Immature natural killer cell (primary cell): ENCODE data around the gene STRIT1. TPM values are rescaled to one million over a fixed set of nuclear protein-coding genes. Genes with fewer than 3 reads are reported as not detected.

Experiments used
- DNase-seq, 3 donors: peaks; one replicate each; pipeline ENCODE4 v3.0.0; 2022; ENCODE audit warnings: mixed read lengths in 1 of 3
- H3K27ac Mint-ChIP-seq, 6 donors: one replicate each; pipeline ENCODE4 v1.8.0; 2020; ENCODE audit warnings: mixed read lengths in 6 of 6, mild to moderate bottlenecking in 5 of 6, inconsistent platforms in 4 of 6, moderate library complexity in 3 of 6
- H3K27me3 Mint-ChIP-seq, 3 donors: one replicate each; pipeline ENCODE4 v1.8.0; 2020 to 2021; ENCODE audit warnings: low read depth in 3 of 3, mild to moderate bottlenecking in 3 of 3, mixed read lengths in 3 of 3, moderate library complexity in 3 of 3, inconsistent platforms in 1 of 3
- H3K36me3 Mint-ChIP-seq, 3 donors: one replicate each; pipeline ENCODE4 v1.8.0; 2020; ENCODE audit warnings: mixed read lengths in 3 of 3, inconsistent platforms in 2 of 3, mild to moderate bottlenecking in 2 of 3
- H3K4me1 Mint-ChIP-seq, 2 donors: one replicate each; pipeline ENCODE4 v1.8.0; 2020; ENCODE audit warnings: inconsistent platforms in 2 of 2, mild to moderate bottlenecking in 2 of 2, mixed read lengths in 2 of 2, moderate library complexity in 1 of 2
- H3K4me3 Mint-ChIP-seq, 5 donors: one replicate each; pipeline ENCODE4 v1.8.0; 2020; ENCODE audit warnings: mild to moderate bottlenecking in 5 of 5, mixed read lengths in 5 of 5, inconsistent platforms in 3 of 5, moderate library complexity in 3 of 5
- H3K9me3 Mint-ChIP-seq, 6 donors: one replicate each; pipeline ENCODE4 v1.8.0; 2020; ENCODE audit warnings: mild to moderate bottlenecking in 6 of 6, mixed read lengths in 6 of 6, inconsistent platforms in 4 of 6, moderate library complexity in 3 of 6
- polyA plus RNA-seq, 3 donors: library from polyadenylated mRNA; unstranded; fragments of 300-500 nt; fragmentation: Illumina TruSeq; gene quantifications; one replicate each; pipeline ENCODE4 v1.2.3, GENCODE V29; 2021

Gene STRIT1
- polyA plus RNA-seq, 3 donors from 2014 or later = not detected

DNA sequence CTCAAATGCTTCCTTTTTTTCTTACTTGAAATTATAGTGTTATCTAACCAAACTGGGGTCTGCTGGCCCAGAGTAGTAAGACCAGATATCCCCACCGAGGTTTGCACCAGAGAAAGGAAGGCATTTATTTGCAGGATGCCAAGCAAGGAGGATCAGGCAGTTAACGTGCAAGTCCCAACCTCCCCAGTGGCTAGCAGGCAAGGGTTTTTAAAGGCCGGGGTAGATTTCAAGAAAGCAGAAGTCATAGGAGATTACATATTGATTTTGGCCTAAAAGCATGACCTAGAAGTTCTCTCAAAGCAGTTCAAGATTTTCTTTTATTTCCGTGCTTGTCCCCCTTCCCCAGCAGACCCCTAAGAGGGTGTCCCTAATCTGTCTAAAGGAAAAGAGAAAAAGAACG, 32.8 kb upstream of the STRIT1 start:
- no peaks in the 10 kb centered on the region for H3K4me1 Mint-ChIP-seq
- no peak overlapping the region for H3K4me3 Mint-ChIP-seq
- no peaks in the 10 kb centered on the region for H3K36me3 Mint-ChIP-seq
- no peaks in the 10 kb centered on the region for H3K9me3 Mint-ChIP-seq
- no peak for DNase-seq
- H3K27me3 Mint-ChIP-seq = peaks cover 0 to 3% (median 0%) of the 10 kb centered on the region in 3 donors
- no peak overlapping the region for H3K27ac Mint-ChIP-seq

DNA sequence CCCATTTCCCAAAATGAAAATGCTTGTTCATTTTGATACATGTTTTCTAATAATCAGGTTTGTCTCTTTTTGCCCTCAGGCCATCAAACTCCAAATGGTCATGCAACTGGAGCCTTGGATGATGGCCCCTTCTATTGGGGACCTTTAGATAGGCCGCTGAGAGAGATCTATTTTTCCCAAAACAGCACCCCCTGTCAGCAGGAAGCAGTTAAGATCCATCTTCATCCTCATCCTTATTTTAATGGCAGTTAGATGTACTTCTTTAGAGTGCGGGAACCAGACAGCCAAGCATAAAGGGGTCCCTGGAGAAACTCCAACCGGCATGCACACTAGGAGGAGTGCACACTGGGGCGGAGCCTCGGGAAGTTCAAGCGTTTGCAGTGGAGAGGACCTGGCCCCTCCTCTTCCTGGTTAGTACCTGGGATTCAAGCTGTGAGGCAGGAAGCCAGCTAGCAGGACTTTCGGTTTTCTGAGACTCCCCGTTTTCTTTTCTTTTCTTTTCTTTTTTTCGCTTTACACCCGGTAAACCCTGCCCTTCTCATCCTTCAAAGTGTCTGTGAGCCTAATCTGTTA, 31.9 kb upstream of the STRIT1 start:
- DNase-seq = no peak
- H3K36me3 Mint-ChIP-seq = no peaks in the 10 kb centered on the region

DNA sequence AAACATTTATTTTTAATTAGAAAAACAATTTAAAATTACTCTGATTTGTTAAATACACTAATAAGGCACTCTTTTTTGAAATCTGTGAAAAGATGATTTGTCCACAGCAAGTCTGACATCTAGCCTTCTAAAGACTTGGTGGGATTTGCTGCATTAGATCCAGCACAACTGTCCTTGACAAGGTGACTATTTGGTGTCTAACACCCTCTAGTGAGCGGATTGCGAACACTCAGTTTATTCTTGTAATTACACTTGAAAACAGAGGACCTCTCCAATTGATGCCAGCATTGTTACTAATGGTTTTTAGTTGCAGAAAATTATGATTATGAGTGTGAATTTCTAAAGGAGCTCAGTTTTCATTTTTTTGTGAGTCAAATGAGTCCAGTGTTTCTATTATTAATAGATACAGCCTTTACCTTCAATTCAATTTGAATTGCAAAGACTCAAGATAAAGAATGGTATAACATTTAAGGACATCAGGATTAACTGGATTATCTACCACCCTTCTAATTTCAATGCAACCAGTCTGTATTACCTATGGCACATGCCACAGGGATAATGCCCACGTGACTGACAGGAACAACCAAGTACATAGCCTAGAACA, 29.7 kb upstream of the STRIT1 start:
- Mint-ChIP-seq H3K4me1 (no peaks in the 10 kb centered on the region), H3K27ac (no peak overlapping the region), H3K36me3 (no peaks in the 10 kb centered on the region), H3K27me3 (peaks cover 0 to 6% (median 0%) of the 10 kb centered on the region in 3 donors), H3K4me3 (no peak overlapping the region), H3K9me3 (no peaks in the 10 kb centered on the region)
- DNase-seq = peak in 2 of 3 donors; percentile 10 to 19

More for the DNA sequence above, 31.9 kb upstream of the STRIT1 start:
- H3K4me3 Mint-ChIP-seq = no peak overlapping the region
- H3K4me1 Mint-ChIP-seq = no peaks in the 10 kb centered on the region
- peaks cover 0 to 3% (median 0%) of the 10 kb centered on the region in 3 donors for H3K27me3 Mint-ChIP-seq
- no peaks in the 10 kb centered on the region for H3K9me3 Mint-ChIP-seq
- H3K27ac Mint-ChIP-seq = no peak overlapping the region

DNA sequence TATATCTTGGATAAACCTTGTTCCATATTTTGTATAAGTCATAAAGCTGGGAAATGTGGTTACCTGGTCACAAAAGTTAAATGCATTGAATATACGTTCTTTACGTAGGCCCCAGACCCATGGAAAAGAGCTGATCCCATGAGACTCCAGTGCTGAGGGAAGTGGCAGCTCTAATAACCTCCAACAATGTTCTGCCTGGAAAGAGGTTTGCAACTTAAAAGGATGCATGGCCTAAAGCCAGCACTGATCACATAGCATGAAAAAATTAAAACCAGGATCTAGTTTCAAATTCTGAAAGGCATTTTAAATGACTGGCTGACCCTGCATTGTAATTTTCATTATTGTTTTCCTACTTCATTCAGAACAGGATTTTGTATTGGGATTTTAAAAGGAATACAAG, 27.9 kb upstream of the STRIT1 start:
- Mint-ChIP-seq H3K4me1 (no peaks in the 10 kb centered on the region), H3K27ac (no peak overlapping the region), H3K36me3 (no peaks in the 10 kb centered on the region), H3K4me3 (no peak overlapping the region), H3K9me3 (no peaks in the 10 kb centered on the region), H3K27me3 (peaks cover 0 to 6% (median 2%) of the 10 kb centered on the region in 3 donors)
- no peak for DNase-seq

DNA sequence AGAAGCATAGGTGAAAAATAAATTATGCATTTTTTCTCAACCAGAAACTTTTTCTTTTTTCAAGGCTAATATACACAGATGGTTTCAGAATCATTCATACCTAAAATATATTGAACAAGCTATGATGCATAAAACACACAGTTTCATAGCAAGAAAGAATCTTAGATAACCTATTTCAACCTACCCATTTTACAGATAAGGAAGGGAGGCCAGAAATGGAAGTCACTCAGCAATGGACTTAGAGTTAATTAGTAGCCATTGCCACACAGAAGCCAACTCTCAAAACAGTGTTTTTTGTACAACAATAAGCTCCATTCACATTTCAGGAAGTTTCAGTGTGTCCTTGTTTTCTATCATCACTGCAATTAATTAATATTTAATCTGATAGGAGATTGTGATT, 27.5 kb upstream of the STRIT1 start:
- H3K27me3 Mint-ChIP-seq = peaks cover 0 to 6% (median 2%) of the 10 kb centered on the region in 3 donors
- H3K9me3 Mint-ChIP-seq = no peaks in the 10 kb centered on the region
- H3K27ac Mint-ChIP-seq = no peak overlapping the region
- no peak for DNase-seq
- no peak overlapping the region for H3K4me3 Mint-ChIP-seq
- H3K4me1 Mint-ChIP-seq = no peaks in the 10 kb centered on the region
- H3K36me3 Mint-ChIP-seq = no peaks in the 10 kb centered on the region

DNA sequence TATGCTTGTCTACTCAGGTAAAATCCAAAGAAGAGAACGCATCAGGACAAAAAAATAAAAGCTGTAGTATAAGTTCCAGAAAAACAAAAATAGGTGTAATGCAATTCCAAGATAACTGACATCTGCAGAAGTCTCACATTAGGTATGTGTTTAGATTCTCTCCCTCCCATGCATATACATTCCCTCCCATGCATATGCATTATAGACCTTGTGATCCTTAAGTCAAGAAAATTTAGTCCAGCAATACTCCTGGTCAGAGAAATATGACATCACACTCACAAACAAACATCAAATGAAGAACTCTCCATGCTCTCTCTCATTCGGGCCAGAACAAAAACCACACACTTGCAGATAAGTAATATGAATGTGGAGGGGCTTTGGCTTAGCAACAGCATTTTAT, 25.3 kb upstream of the STRIT1 start:
- no peak overlapping the region for H3K27ac Mint-ChIP-seq
- H3K4me1 Mint-ChIP-seq = no peaks in the 10 kb centered on the region
- no peak for DNase-seq
- peaks cover 0 to 3% (median 2%) of the 10 kb centered on the region in 3 donors for H3K27me3 Mint-ChIP-seq
- no peaks in the 10 kb centered on the region for H3K36me3 Mint-ChIP-seq
- H3K4me3 Mint-ChIP-seq = no peak overlapping the region
- no peaks in the 10 kb centered on the region for H3K9me3 Mint-ChIP-seq

DNA sequence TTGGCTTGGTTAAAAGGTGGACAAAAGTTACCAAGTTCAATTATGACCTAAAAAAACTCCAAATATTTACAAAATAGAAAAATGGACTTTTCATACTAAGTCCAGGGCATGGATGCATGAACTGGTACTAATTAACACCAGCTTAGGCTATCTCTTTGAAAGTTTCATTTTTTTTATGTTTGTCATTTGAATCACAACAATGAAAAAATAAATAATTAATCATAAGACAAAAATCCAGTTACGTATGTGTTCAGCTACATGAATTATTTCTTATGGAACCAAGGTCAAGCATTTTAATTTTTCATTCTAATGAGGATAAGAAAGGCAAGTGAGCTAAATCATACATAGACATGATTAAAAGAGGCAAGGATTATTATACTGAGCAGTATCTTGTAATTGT, 23.7 kb upstream of the STRIT1 start:
- Mint-ChIP-seq H3K27me3 (peaks cover 0 to 3% (median 2%) of the 10 kb centered on the region in 3 donors), H3K36me3 (no peaks in the 10 kb centered on the region), H3K4me3 (no peak overlapping the region), H3K4me1 (no peaks in the 10 kb centered on the region), H3K27ac (no peak overlapping the region), H3K9me3 (no peaks in the 10 kb centered on the region)
- DNase-seq = no peak

DNA sequence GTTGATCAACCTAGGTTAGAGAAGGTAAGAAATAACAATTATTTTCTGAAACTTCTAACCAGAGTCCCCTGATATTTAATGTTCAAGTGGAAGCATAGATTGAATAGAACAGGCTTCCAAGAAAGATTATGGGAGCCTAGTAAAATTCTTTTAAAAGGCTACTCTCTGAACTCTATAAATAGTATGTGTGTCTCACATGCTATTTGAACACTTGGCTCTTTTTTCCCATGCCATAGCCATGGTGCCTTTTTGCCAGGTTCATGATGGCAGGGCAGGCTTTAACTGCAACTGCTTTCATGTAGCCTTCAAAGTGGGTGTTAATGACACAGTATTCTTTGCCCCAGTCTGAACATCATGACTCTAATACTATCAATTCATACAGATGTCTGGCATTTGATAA, 22.9 kb upstream of the STRIT1 start:
- Mint-ChIP-seq H3K27ac (no peak overlapping the region), H3K27me3 (peaks cover 0 to 3% (median 2%) of the 10 kb centered on the region in 3 donors), H3K36me3 (no peaks in the 10 kb centered on the region), H3K4me1 (no peaks in the 10 kb centered on the region), H3K9me3 (no peaks in the 10 kb centered on the region), H3K4me3 (no peak overlapping the region)
- no peak for DNase-seq

DNA sequence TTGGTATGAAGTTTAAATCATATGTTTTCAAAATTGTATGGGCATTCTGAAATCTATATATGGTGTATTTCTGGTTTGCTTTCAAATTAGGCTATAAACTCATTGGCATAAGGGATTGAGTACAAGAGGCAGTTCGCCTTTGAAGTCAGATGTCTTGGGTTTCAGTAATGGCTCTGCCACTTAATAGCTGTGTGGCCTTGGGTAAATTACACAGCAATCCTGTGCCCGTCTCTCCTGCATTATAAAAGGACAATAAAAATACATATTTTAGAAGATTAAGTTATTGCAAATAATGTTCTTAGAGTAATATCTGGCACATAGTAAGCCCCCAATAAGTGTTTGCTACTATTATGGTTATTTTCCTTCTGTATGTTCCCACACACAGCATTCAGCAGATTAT, 20.4 kb upstream of the STRIT1 start:
- no peak overlapping the region for H3K4me3 Mint-ChIP-seq
- H3K9me3 Mint-ChIP-seq = no peaks in the 10 kb centered on the region
- H3K4me1 Mint-ChIP-seq = no peaks in the 10 kb centered on the region
- no peaks in the 10 kb centered on the region for H3K36me3 Mint-ChIP-seq
- H3K27ac Mint-ChIP-seq = no peak overlapping the region
- DNase-seq = no peak
- peaks cover 0 to 2% (median 0%) of the 10 kb centered on the region in 3 donors for H3K27me3 Mint-ChIP-seq

DNA sequence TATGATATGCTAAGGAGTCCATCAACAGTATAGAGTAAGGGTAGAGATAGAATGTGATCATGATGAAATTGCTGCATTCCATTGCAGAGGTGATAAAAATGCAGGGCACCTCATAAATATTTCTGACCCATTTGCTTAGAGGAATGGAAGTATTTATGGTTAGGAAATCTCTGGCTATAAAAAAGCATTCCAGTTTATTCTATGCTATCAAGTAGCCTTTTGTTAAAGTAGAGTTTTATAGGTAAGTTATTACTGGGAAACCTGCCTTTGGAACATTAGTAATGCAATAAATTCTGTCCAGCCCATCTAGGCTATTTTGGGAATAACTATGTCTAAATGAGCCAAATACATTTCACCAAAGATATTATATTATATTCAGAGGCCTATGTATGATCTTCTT, 19.8 kb upstream of the STRIT1 start:
- H3K9me3 Mint-ChIP-seq = no peaks in the 10 kb centered on the region
- H3K4me3 Mint-ChIP-seq = no peak overlapping the region
- H3K27me3 Mint-ChIP-seq = peaks cover 0 to 4% (median 0%) of the 10 kb centered on the region in 3 donors
- H3K36me3 Mint-ChIP-seq = no peaks in the 10 kb centered on the region
- no peak for DNase-seq
- no peaks in the 10 kb centered on the region for H3K4me1 Mint-ChIP-seq
- no peak overlapping the region for H3K27ac Mint-ChIP-seq

DNA sequence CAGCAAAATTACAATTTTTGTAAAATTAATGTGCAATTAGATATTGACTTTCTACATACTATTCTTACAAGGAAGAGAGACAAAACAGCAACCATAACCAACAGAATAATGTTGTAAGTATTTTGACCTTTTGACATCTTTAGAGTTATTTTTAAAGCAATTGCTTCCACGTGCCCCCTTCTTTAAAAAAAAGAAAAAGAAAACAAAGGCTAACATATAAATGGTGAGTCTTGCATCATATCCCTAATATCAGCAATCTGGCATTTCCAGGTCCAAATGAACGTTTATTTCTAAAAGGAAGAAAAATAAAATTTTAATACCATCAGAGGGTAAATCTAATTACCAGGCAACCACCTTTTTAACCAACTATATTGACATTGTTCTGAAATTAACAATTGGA, 19.3 kb upstream of the STRIT1 start:
- Mint-ChIP-seq H3K9me3 (no peaks in the 10 kb centered on the region), H3K4me1 (no peaks in the 10 kb centered on the region), H3K27ac (no peak overlapping the region), H3K4me3 (no peak overlapping the region), H3K27me3 (peaks cover 0 to 4% (median 0%) of the 10 kb centered on the region in 3 donors), H3K36me3 (no peaks in the 10 kb centered on the region)
- DNase-seq = no peak

DNA sequence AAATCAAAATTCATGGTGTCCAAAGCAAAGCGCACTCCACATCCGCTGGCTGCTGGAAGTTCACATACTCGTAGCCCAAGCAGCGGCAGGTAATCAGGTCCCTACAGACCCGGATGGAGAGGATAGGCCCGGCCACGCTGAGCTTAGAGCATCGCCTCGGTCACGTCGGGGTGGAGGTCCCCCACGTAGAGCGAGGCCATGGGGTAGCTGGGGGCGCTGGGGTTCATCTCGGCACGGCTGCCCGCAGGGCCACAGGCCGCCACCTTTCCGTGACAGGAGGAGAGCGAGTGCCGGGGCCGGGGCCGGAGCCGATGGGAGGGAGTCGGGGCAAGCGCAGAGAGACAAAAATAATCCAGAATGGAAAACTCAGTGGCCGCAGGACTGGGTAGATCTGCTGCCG, 16.1 kb upstream of the STRIT1 start:
- Mint-ChIP-seq H3K36me3 (no peaks in the 10 kb centered on the region), H3K4me1 (no peaks in the 10 kb centered on the region), H3K27ac (no peak overlapping the region), H3K9me3 (peaks cover 0 to 2% (median 0%) of the 10 kb centered on the region in 6 donors), H3K4me3 (no peak overlapping the region), H3K27me3 (peaks cover 0 to 2% (median 0%) of the 10 kb centered on the region in 3 donors)
- DNase-seq = no peak

DNA sequence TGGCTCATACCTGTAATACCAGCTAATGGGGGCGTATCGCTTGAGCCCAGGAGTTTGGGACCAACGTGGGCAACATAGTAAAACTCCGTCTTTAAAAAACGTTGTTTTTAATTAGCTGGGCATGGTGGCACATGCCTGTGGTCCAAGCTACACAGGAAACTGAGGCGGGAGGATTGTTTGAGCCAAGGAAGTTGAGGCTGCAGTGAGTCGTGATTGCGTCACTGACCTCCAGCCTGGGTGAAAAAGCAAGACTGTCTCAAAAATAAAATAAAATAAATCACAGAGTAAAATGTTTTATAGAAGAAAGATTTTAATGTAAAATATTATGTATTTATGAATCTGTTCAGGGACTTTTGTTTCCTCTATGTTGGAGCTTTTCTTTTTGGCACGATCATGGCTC, 15.3 kb upstream of the STRIT1 start:
- H3K9me3 Mint-ChIP-seq = peaks cover 0 to 3% (median 0%) of the 10 kb centered on the region in 6 donors
- no peaks in the 10 kb centered on the region for H3K4me1 Mint-ChIP-seq
- no peak overlapping the region for H3K27ac Mint-ChIP-seq
- H3K27me3 Mint-ChIP-seq = peaks cover 0 to 2% (median 0%) of the 10 kb centered on the region in 3 donors
- H3K4me3 Mint-ChIP-seq = no peak overlapping the region
- no peak for DNase-seq
- H3K36me3 Mint-ChIP-seq = no peaks in the 10 kb centered on the region

DNA sequence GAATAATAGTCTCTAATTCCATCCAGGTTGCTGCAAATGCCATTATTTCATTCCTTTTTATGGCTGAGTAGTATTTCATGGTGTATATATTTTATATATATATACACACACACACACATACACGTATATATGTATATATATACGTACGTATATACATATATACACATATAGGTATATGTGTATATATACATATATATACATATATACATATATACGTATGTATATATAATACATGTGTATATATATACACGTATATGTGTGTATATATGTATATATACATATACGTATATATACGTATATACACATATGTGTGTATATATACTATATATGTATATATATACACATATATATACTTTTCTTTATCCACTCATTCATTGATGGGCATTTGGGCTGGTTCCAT, 13.7 kb upstream of the STRIT1 start:
- Mint-ChIP-seq H3K4me1 (no peaks in the 10 kb centered on the region), H3K9me3 (peaks cover 0 to 4% (median 0%) of the 10 kb centered on the region in 6 donors), H3K27me3 (peaks cover 0 to 2% (median 0%) of the 10 kb centered on the region in 3 donors), H3K4me3 (no peak overlapping the region), H3K36me3 (no peaks in the 10 kb centered on the region), H3K27ac (no peak overlapping the region)
- no peak for DNase-seq

DNA sequence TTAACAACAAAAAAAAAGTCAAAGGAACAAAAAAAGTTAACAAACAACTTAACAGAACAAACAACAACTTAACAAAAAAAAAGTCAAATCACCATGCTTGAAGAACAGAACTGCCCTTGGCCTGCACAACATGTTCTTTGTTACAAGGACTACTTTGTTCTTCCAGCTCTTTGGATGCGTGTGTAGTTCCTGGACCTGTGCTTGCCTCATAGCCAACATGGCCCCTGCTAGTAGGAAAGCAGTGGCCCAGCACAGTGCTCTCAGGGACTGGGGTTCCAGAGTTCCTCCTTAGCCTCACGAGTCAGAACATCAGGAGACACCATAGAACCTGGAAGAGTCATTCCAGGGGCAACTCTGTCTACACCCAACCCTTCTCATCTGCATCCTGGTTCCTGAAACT, 10.9 kb upstream of the STRIT1 start:
- Mint-ChIP-seq H3K36me3 (no peaks in the 10 kb centered on the region), H3K4me1 (no peaks in the 10 kb centered on the region), H3K4me3 (no peak overlapping the region), H3K27ac (no peak overlapping the region), H3K9me3 (peaks cover 0 to 4% (median 0%) of the 10 kb centered on the region in 6 donors), H3K27me3 (peaks cover 0 to 2% (median 0%) of the 10 kb centered on the region in 3 donors)
- DNase-seq = no peak
